ENCODE results near the gene CFAP410. TPM values are rescaled to one million over a fixed set of nuclear protein-coding genes. Genes with fewer than 3 reads are reported as not detected.

Gene CFAP410
- 10 to 100 TPM; 23.1 to 40.8 (median 29.3) TPM for total RNA-seq
- 10 to 100 TPM in 1 of 2 donors, 1 to 10 TPM in 1; 1.2 to 40.7 TPM for polyA plus RNA-seq
- long read RNA-seq, donor 1, partial matches to known transcripts, result 9 of 25 reads
- long read RNA-seq, donor 1, other reads (novel, unspliced or antisense), result 16 of 25 reads
- long read RNA-seq, donor 2, partial matches to known transcripts, result 0 of 3 reads
- long read RNA-seq, donor 2, other reads (novel, unspliced or antisense), result 0 of 3 reads
- long read RNA-seq, donor 3, partial matches to known transcripts, result 19 of 33 reads
- long read RNA-seq, donor 3, other reads (novel, unspliced or antisense), result 13 of 33 reads

- no peaks in the 10 kb centered on the region for H3K27me3 ChIP-seq
- peak within 1 kb of the TSS; percentile 75 for H3K4me3 ChIP-seq
- intact Hi-C loops (cut with DNase I), result loop anchor here in 1 of 4 donors (5.0 to 10.0 kb wide), 3 partner anchors 42 to 926 kb away; partner anchors contain the start of gene UBE2G2
- peak; percentile 94 to 97 (median 96) for DNase-seq
- no peaks in the 10 kb centered on the region for H3K36me3 ChIP-seq
- WGBS, 3 donors, result 0 to 1% (median 0%) methylated on average over 30 to 90 of the region's 90 CpGs
- TF ChIP-seq CTCF (IDR thresholded peaks at IDR 0.05) (no peak), POLR2A (IDR thresholded peaks at IDR 0.05) (peak; percentile 92), EP300 (IDR thresholded peaks at IDR 0.05) (no peak)
- H3K9me3 ChIP-seq, result no peaks in the 10 kb centered on the region
- H3K4me1 ChIP-seq (ENCODE audit: insufficient read depth), result peaks cover 4% of the 10 kb centered on the region
- peak within 1 kb of the TSS; percentile 95 to 98 for H3K27ac ChIP-seq
These were observed at the start of gene CFAP410 for GRCh38 chr21:44338971-44339910. Gene CFAP410 (minus strand): TSS chr21:44339390. CDS start chr21:44339194, 196 bp downstream.

- DNase-seq, result no peak
- Histone ChIP-seq H3K4me3 (no peak overlapping the region), H3K36me3 (no peaks in the 10 kb centered on the region), H3K27me3 (no peaks in the 10 kb centered on the region), H3K9me3 (peaks cover 0 to 3% of the 10 kb centered on the region in 2 donors), H3K4me1 (ENCODE audit: insufficient read depth) (no peaks in the 10 kb centered on the region), H3K27ac (no peak overlapping the region)
- intact Hi-C loops (cut with DNase I), result no loop called here
- TF ChIP-seq EP300 (IDR thresholded peaks at IDR 0.05), result no peak
- no peak for TF ChIP-seq CTCF (IDR thresholded peaks at IDR 0.05)
- no peak for TF ChIP-seq POLR2A (IDR thresholded peaks at IDR 0.05)
- WGBS, 3 donors, result 65 to 71% (median 68%) methylated on average over 2 of the region's 2 CpGs
These were observed 45.8 kb upstream of the CFAP410 start for GRCh38 chr21:44384968-44385367.

GRCh38 chr21:44383216-44383615 is 44.0 kb upstream of the CFAP410 start:
- TF ChIP-seq EP300 (IDR thresholded peaks at IDR 0.05), result no peak
- H3K36me3 ChIP-seq, result no peaks in the 10 kb centered on the region
- no peak overlapping the region for H3K4me3 ChIP-seq
- no peak overlapping the region for H3K27ac ChIP-seq
- no peaks in the 10 kb centered on the region for H3K4me1 ChIP-seq (ENCODE audit: insufficient read depth)
- no peaks in the 10 kb centered on the region for H3K27me3 ChIP-seq
- 68 to 83% (median 72%) methylated on average over 4 of the region's 4 CpGs for WGBS, 3 donors
- DNase-seq, result peak in 1 of 5 donors; percentile 3
- intact Hi-C loops (cut with DNase I), result no loop called here
- H3K9me3 ChIP-seq, result peaks cover 0 to 3% of the 10 kb centered on the region in 2 donors

- Histone ChIP-seq H3K4me3 (no peak overlapping the region), H3K9me3 (peaks cover 0 to 3% of the 10 kb centered on the region in 2 donors), H3K4me1 (ENCODE audit: insufficient read depth) (no peaks in the 10 kb centered on the region), H3K36me3 (no peaks in the 10 kb centered on the region), H3K27me3 (no peaks in the 10 kb centered on the region), H3K27ac (no peak overlapping the region)
- intact Hi-C loops (cut with DNase I), result no loop called here
- peak in 1 of 5 donors; percentile 12 for DNase-seq
- 80 to 88% (median 81%) methylated on average over 9 of the region's 9 CpGs for WGBS, 3 donors
- TF ChIP-seq CTCF (IDR thresholded peaks at IDR 0.05) (no peak), EP300 (IDR thresholded peaks at IDR 0.05) (no peak), POLR2A (IDR thresholded peaks at IDR 0.05) (no peak)
These were observed 43.3 kb upstream of the CFAP410 start for GRCh38 chr21:44382536-44382935.
